ENCODE results near the gene DYNC1I2.

DYNC1I2 gene

DNA sequence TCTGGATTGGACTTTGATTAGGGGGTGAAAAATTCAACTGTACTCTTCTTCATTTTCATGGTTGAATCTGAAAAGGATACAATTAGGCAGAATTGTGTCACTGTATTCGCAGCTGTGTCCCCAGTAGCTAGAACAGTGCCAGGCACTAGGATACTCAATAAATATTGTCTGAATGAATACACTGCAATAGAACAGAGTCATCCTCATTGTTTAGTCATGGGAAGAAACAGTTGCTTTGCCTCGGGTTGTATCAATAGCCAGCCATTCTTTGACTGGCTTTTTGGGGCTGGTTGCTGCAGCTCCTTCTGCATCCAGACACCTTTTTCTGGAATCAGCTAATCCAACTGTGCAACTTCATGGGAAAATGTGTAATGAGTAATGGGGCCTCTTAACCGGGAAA lies 18.1 kb upstream of the DYNC1I2 start:
- in situ Hi-C loops (cut with MboI; ENCODE audit: low pct_unique_long_range_greater_than_20kb, low sequenced_read_pairs, unreplicated experiment) = no loop called here
- DNase-seq (ENCODE audit: low spot score) = no peak
- TF ChIP-seq, protein P1, sequence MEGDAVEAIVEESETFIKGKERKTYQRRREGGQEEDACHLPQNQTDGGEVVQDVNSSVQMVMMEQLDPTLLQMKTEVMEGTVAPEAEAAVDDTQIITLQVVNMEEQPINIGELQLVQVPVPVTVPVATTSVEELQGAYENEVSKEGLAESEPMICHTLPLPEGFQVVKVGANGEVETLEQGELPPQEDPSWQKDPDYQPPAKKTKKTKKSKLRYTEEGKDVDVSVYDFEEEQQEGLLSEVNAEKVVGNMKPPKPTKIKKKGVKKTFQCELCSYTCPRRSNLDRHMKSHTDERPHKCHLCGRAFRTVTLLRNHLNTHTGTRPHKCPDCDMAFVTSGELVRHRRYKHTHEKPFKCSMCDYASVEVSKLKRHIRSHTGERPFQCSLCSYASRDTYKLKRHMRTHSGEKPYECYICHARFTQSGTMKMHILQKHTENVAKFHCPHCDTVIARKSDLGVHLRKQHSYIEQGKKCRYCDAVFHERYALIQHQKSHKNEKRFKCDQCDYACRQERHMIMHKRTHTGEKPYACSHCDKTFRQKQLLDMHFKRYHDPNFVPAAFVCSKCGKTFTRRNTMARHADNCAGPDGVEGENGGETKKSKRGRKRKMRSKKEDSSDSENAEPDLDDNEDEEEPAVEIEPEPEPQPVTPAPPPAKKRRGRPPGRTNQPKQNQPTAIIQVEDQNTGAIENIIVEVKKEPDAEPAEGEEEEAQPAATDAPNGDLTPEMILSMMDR (IDR thresholded peaks at IDR 0.05; ENCODE audit: extremely low read depth, insufficient read depth, missing control alignments) = no peak

DNA sequence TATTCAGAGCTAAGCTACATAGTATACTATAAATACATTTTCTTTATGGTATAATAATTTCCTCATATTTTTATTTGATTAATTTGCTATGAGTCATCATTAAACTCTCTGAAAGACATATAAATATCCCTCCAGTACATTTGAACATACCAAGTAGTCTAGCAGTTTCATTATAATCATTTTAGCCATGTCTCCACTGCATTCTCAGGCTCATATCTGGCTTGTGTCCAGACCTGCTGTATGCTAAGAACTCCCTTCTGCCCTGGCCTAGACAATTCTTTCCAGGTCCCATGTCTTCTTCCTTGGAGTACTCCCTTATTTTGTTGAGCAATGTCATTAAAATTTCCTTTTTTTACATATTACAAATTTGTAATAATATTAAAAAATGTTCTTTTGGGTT lies 16.6 kb upstream of the DYNC1I2 start:
- in situ Hi-C loops (cut with MboI; ENCODE audit: low pct_unique_long_range_greater_than_20kb, low sequenced_read_pairs, unreplicated experiment) = no loop called here
- no peak for DNase-seq (ENCODE audit: low spot score)
- TF ChIP-seq, protein P1 (IDR thresholded peaks at IDR 0.05; ENCODE audit: extremely low read depth, insufficient read depth, missing control alignments) = no peak

DNA sequence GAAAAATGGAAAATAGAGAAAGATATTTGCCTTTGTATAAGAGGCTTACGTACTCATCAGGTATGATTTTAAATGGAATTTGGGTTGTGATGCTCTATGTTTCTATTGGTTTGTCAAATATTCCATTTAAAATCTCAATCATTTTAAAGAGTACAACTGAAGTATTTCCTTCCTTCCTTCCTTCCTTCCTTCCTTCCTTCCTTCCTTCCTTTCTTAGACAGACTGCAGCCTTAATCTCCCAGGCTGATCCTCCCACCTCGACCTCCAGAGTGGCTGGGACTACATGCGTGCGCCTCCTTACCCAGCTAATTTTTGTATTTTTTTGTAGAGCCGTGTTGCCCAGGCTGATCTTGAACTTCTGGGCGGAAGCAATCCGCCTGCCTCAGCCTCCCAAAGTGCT lies 15.4 kb upstream of the DYNC1I2 start:
- TF ChIP-seq, protein P1 (IDR thresholded peaks at IDR 0.05; ENCODE audit: extremely low read depth, insufficient read depth, missing control alignments) = no peak
- no peak for DNase-seq (ENCODE audit: low spot score)
- in situ Hi-C loops (cut with MboI; ENCODE audit: low pct_unique_long_range_greater_than_20kb, low sequenced_read_pairs, unreplicated experiment) = no loop called here

- TF ChIP-seq, protein P1 (IDR thresholded peaks at IDR 0.05; ENCODE audit: extremely low read depth, insufficient read depth, missing control alignments) = no peak
- DNase-seq (ENCODE audit: low spot score) = no peak
- in situ Hi-C loops (cut with MboI; ENCODE audit: low pct_unique_long_range_greater_than_20kb, low sequenced_read_pairs, unreplicated experiment) = no loop called here
Observed at GRCh38 chr2:171673905-171674304, 13.4 kb upstream of the DYNC1I2 start.

- DNase-seq (ENCODE audit: low spot score) = no peak
- TF ChIP-seq, protein P1 (IDR thresholded peaks at IDR 0.05; ENCODE audit: extremely low read depth, insufficient read depth, missing control alignments) = no peak
- in situ Hi-C loops (cut with MboI; ENCODE audit: low pct_unique_long_range_greater_than_20kb, low sequenced_read_pairs, unreplicated experiment) = no loop called here
Observed at GRCh38 chr2:171675810-171676345, 11.4 kb upstream of the DYNC1I2 start.

DNA sequence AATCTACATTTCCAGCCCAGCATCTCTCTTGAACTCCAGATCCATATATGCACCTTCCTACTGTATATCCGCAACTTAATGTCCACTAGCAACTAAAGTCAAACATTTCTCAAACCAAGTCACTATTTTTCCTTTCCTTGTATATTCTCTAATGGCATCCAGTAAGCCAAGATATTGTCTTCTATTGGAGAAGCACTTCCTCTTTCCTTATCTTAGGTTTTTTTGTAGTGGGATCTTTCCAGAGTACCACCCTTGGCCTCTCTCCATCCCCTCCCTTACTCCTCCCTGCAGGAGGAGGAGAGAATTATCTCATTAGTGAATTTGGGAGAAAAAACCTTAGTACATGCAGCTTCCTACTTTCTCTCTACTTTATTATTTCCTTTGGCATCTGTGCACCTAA lies 8.7 kb upstream of the DYNC1I2 start:
- TF ChIP-seq, protein P1 (IDR thresholded peaks at IDR 0.05; ENCODE audit: extremely low read depth, insufficient read depth, missing control alignments) = no peak
- DNase-seq (ENCODE audit: low spot score) = no peak
- in situ Hi-C loops (cut with MboI; ENCODE audit: low pct_unique_long_range_greater_than_20kb, low sequenced_read_pairs, unreplicated experiment) = no loop called here

DNA sequence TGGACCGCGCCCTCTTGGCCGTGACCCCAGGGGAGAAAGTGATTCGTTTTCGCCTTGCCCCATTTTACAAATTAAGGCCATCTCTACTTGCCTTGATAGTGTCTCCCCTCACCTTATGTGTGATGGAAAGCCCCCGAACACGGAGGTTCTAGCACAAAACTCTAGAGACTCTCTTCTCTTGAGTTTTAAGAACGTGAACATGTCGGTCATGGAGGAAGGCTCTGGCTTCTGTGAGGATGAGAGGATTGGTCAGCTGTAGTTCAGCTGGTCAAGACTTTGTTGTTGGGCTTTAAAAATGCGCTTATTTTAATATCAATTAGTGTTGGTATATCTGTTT lies 828 bp downstream of the DYNC1I2 start:
- in situ Hi-C loops (cut with MboI; ENCODE audit: low pct_unique_long_range_greater_than_20kb, low sequenced_read_pairs, unreplicated experiment) = no loop called here
- no peak for DNase-seq (ENCODE audit: low spot score)
- TF ChIP-seq, protein P1 (IDR thresholded peaks at IDR 0.05; ENCODE audit: extremely low read depth, insufficient read depth, missing control alignments) = no peak
